HCT116 (cell line): Measurements from ENCODE around the gene GPRC5C. TPM values are rescaled to one million over a fixed set of nuclear protein-coding genes. Genes with fewer than 3 reads are reported as not detected.

Source experiments
- ATAC-seq: fragments of 200-7000 bp; cut with Tn5 transposase; 2 replicates; pipeline ENCODE4 v1.9.1; 2020; ENCODE audit warnings: mild to moderate bottlenecking, moderate library complexity
- BruUV-seq: library from RNA; stranded (reverse); fragments of 400-500 nt; replicated peaks from 2 replicates; lab custom pipeline; 2021; lab: Mats Ljungman, UMichigan
- CTCF ChIA-PET: fragments of 300-600 bp; sonication (Branson Sonifier 250); formaldehyde crosslinking; loops from one replicate; lab custom pipeline; 2021; ENCODE audit warnings: antibody characterized with exemption; lab: Charles Lee
- POLR2A ChIA-PET: fragments of 300-600, 350-600 bp; sonication (Branson Sonifier 250); formaldehyde crosslinking; loops from one replicate; lab custom pipeline; 2021; ENCODE audit warnings: antibody characterized with exemption; lab: Charles Lee
- RAD21 ChIA-PET, 2 experiments: fragments of 300-600 bp; sonication (Branson Sonifier 250); formaldehyde crosslinking; loops; one replicate each; lab custom pipeline; 2023; ENCODE audit warnings: low total read pairs in 2 of 2; ENCODE audit not compliant: uncharacterized antibody in 2 of 2, unreplicated experiment in 2 of 2, low non-redundant PET in 1 of 2; lab: Charles Lee
- DNase-seq: peaks from one replicate; pipeline ENCODE4 v3.0.0-alpha.2; 2010; ENCODE audit warnings: low read depth, low spot score
- H2AFZ ChIP-seq: fragments of 200-600 bp; shearing (Covaris generic), sonication (generic); 2 replicates; pipeline ENCODE4 v1.6.1; 2017; ENCODE audit warnings: low read depth, mixed run types, mixed read lengths, antibody characterized with exemption, low read length; ENCODE audit not compliant: poor library complexity, severe bottlenecking
- H3K27ac ChIP-seq: 2 replicates; pipeline ENCODE4 v1.5.1; 2012; ENCODE audit warnings: low read depth, low read length
- H3K27me3 ChIP-seq: fragments of 200-600 bp; sonication (generic); 2 replicates; pipeline ENCODE4 v1.6.1; 2016; ENCODE audit warnings: mixed run types, low read length, mixed read lengths; ENCODE audit not compliant: insufficient read depth
- H3K36me3 ChIP-seq, 2 experiments: fragments of 200-500 bp in 1 of 2; fragments of 200-600 bp in 1 of 2; sonication (Bioruptor generic) in 1 of 2; sonication (generic) in 1 of 2; 2 replicates each; pipeline versions ENCODE4 v1.5.1 to v1.6.1; 2014 to 2016; ENCODE audit warnings: low read length in 2 of 2, inconsistent platforms in 1 of 2, mixed read lengths in 1 of 2, mixed run types in 1 of 2; ENCODE audit not compliant: insufficient read depth in 2 of 2, control insufficient read depth in 1 of 2
- H3K4me1 ChIP-seq, 2 experiments: fragments of 200-600 bp in 1 of 2; sonication (generic) in 1 of 2; 2 replicates each; pipeline versions ENCODE4 v1.5.1 to v1.6.1; 2012 to 2017; ENCODE audit warnings: low read length in 2 of 2, inconsistent platforms in 1 of 2, mild to moderate bottlenecking in 1 of 2, mixed read lengths in 1 of 2, mixed run types in 1 of 2, moderate library complexity in 1 of 2; ENCODE audit not compliant: insufficient read depth in 2 of 2, control insufficient read depth in 1 of 2
- H3K4me2 ChIP-seq: fragments of 200-600 bp; sonication (generic); 2 replicates; pipeline ENCODE4 v1.6.1; 2017; ENCODE audit warnings: mixed run types, low read length, mixed read lengths
- H3K4me3 ChIP-seq, 2 experiments: fragments of 200-600 bp in 1 of 2; sonication (generic) in 1 of 2; replicated peaks in 1 of 2; 2 replicates each; pipeline ENCODE4 v1.5.1; 2011 to 2016; ENCODE audit warnings: low read length in 2 of 2, control low read depth in 1 of 2, low read depth in 1 of 2, mild to moderate bottlenecking in 1 of 2, mixed read lengths in 1 of 2, mixed run types in 1 of 2
- H3K79me2 ChIP-seq: fragments of 200-600 bp; sonication (generic); 2 replicates; pipeline ENCODE4 v1.6.1; 2017; ENCODE audit warnings: mild to moderate bottlenecking, mixed run types, low read length, moderate library complexity, mixed read lengths; ENCODE audit not compliant: insufficient read depth
- H3K9ac ChIP-seq: fragments of 200-600 bp; sonication (generic); 2 replicates; pipeline ENCODE4 v1.6.1; 2016; ENCODE audit warnings: low read length, mixed read lengths
- H3K9me2 ChIP-seq: fragments of 200-600 bp; sonication (generic), shearing (Covaris generic); 2 replicates; pipeline ENCODE4 v1.6.1; 2017; ENCODE audit warnings: mixed run types, mild to moderate bottlenecking, moderate library complexity; ENCODE audit not compliant: insufficient read depth
- H3K9me3 ChIP-seq, 2 experiments: fragments of 200-500 bp in 1 of 2; fragments of 200-600 bp in 1 of 2; sonication (Bioruptor generic) in 1 of 2; sonication (generic) in 1 of 2; 2 replicates each; pipeline ENCODE4 v1.6.1; 2014 to 2017; ENCODE audit warnings: low read length in 2 of 2, mixed read lengths in 2 of 2, inconsistent platforms in 1 of 2, low read depth in 1 of 2, mild to moderate bottlenecking in 1 of 2, mixed run types in 1 of 2, moderate library complexity in 1 of 2; ENCODE audit not compliant: control insufficient read depth in 1 of 2, insufficient read depth in 1 of 2
- H4K20me1 ChIP-seq: fragments of 200-600 bp; sonication (generic), shearing (Covaris generic); 2 replicates; pipeline ENCODE4 v1.6.1; 2017; ENCODE audit warnings: mixed run types, mild to moderate bottlenecking, moderate library complexity; ENCODE audit not compliant: insufficient read depth
- CBX3 ChIP-seq: IDR thresholded peaks from 2 replicates; pipeline ENCODE4 v1.6.1; 2012; ENCODE audit warnings: low read depth
- CEBPB ChIP-seq: IDR thresholded peaks from 2 replicates; pipeline ENCODE4 v1.6.1; 2012; ENCODE audit warnings: low read depth
- ELF1 ChIP-seq: IDR thresholded peaks from 2 replicates; pipeline ENCODE4 v1.6.1; 2012; ENCODE audit warnings: low read depth, borderline replicate concordance
- EZH2phosphoT487 ChIP-seq: fragments of 200-600 bp; IDR thresholded peaks from 2 replicates; pipeline ENCODE4 v1.6.1; 2018; ENCODE audit warnings: antibody characterized with exemption, borderline replicate concordance
- FOSL1 ChIP-seq: IDR thresholded peaks from 2 replicates; pipeline ENCODE4 v1.6.1; 2012; ENCODE audit warnings: low read depth
- JUND ChIP-seq: IDR thresholded peaks from 2 replicates; pipeline ENCODE4 v1.6.1; 2012
- POLR2A ChIP-seq: IDR thresholded peaks from 2 replicates; pipeline ENCODE4 v1.7.0; 2011; ENCODE audit warnings: borderline replicate concordance; ENCODE audit not compliant: insufficient read depth, insufficient read length; ENCODE audit errors: extremely low read depth
- POLR2AphosphoS5 ChIP-seq: IDR thresholded peaks from 2 replicates; pipeline ENCODE4 v1.6.1; 2011; ENCODE audit warnings: mild to moderate bottlenecking, low read depth, low read length, moderate library complexity
- RAD21 ChIP-seq: IDR thresholded peaks from 2 replicates; pipeline ENCODE4 v1.6.1; 2012; ENCODE audit warnings: low read depth, mild to moderate bottlenecking
- SIN3A ChIP-seq: IDR thresholded peaks from 2 replicates; pipeline ENCODE4 v1.6.1; 2012; ENCODE audit warnings: low read depth
- SP1 ChIP-seq: IDR thresholded peaks from 2 replicates; pipeline ENCODE4 v1.6.1; 2012; ENCODE audit warnings: low read depth
- SRF ChIP-seq: IDR thresholded peaks from 2 replicates; pipeline ENCODE4 v1.6.1; 2012; ENCODE audit warnings: low read depth
- TCF7L2 ChIP-seq: IDR thresholded peaks from 2 replicates; pipeline ENCODE4 v1.7.0; 2011; ENCODE audit warnings: borderline replicate concordance, inconsistent platforms; ENCODE audit not compliant: insufficient read depth, insufficient read length; ENCODE audit errors: extremely low read depth
- YY1 ChIP-seq: IDR thresholded peaks from 2 replicates; pipeline ENCODE4 v1.6.1; 2011; ENCODE audit warnings: low read length, low read depth, moderate library complexity, mild to moderate bottlenecking; ENCODE audit not compliant: insufficient replicate concordance; ENCODE audit errors: extremely low read depth
- ZFX ChIP-seq: fragments of 450-650 bp; IDR thresholded peaks from 2 replicates; pipeline ENCODE4 v1.6.1; 2017
- ZNF274 ChIP-seq: fragments of 200-500 bp; sonication (Bioruptor generic); IDR thresholded peaks from 2 replicates; pipeline ENCODE4 v1.6.1; 2014; ENCODE audit warnings: mild to moderate bottlenecking, low read depth, low read length, inconsistent platforms
- intact Hi-C: fragments of 100-400 bp; cut with micrococcal nuclease; formaldehyde crosslinking; loops from 2 replicates; pipeline ENCODE4 v1.10.0; 2022
- total RNA-seq: library from RNA; stranded (reverse); gene quantifications from one replicate; pipeline ENCODE4 v1.2.1, GENCODE V29; 2021; ENCODE audit not compliant: unreplicated experiment
- TF ChIP-seq, protein P1 (sequence below): IDR thresholded peaks from 2 replicates; pipeline ENCODE4 v1.6.1; 2012; ENCODE audit warnings: low read depth
- TF ChIP-seq, protein P2 (sequence below): IDR thresholded peaks from 2 replicates; pipeline ENCODE4 v1.6.1; 2011; ENCODE audit warnings: mild to moderate bottlenecking, low read length, moderate library complexity; ENCODE audit not compliant: insufficient replicate concordance; ENCODE audit errors: extremely low read depth
- TF ChIP-seq, protein P3 (sequence below), 3 experiments: fragments of 200-600 bp in 1 of 3; sonication (generic) in 1 of 3; IDR thresholded peaks in 2 of 3; conservative IDR thresholded peaks in 1 of 3; 2 replicates each; pipeline ENCODE4 v1.5.1; 2012 to 2017; ENCODE audit warnings: low read depth in 2 of 3, low read length in 2 of 3, antibody characterized with exemption in 1 of 3, borderline replicate concordance in 1 of 3, control low read depth in 1 of 3, mild to moderate bottlenecking in 1 of 3, mixed read lengths in 1 of 3, mixed run types in 1 of 3, moderate library complexity in 1 of 3; ENCODE audit not compliant: insufficient read depth in 1 of 3
- TF ChIP-seq, protein P4 (sequence below): IDR thresholded peaks from 2 replicates; pipeline ENCODE4 v1.6.1; 2012

Gene GPRC5C
- total RNA-seq, 1 experiment from 2014 or later: 54.4 TPM

DNA sequence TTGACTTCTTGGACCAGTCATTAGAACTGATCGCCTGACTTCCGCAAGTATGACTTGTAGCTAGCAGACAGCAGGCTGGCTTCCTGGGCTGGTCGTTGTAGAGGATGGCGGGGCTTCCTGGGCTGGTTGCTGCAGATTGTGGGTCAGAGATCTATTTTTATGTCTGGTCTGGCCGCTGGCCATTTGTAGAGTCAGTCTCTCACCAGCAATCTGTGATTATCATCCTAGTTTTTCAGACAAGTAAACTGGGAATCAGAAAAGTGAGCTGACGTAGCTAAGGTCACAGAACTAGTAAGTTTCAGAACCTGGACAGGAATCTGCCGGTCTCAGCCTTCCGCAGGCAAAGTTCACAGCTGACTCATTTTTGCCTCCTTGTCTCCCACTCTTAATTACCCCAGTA, 45.5 kb upstream of the GPRC5C start:
- RAD21 ChIA-PET: no interaction called here

More for the DNA sequence above, 45.5 kb upstream of the GPRC5C start:
- ATAC-seq (no peak), DNase-seq (no peak)
- Histone ChIP-seq H2AFZ (no peak overlapping the region), H3K4me2 (no peak overlapping the region), H3K9ac (no peak overlapping the region), H3K79me2 (no peaks in the 10 kb centered on the region), H3K9me3 (no peaks in the 10 kb centered on the region), H3K9me2 (no peaks in the 10 kb centered on the region), H3K27me3 (no peaks in the 10 kb centered on the region)
- BruUV-seq: no TSS peak
- POLR2A ChIA-PET: no interaction called here
- CTCF ChIA-PET: no interaction called here
- intact Hi-C loops: no loop called here
- TF ChIP-seq EZH2phosphoT487 (no peak), SP1 (no peak), CEBPB (no peak), JUND (no peak), SIN3A (no peak), ZFX (no peak), CBX3 (no peak), POLR2A (no peak), RAD21 (no peak), POLR2AphosphoS5 (no peak), SRF (no peak), FOSL1 (no peak), ELF1 (no peak), TCF7L2 (no peak), YY1 (no peak), ZNF274 (no peak)
- TF ChIP-seq, protein P1, sequence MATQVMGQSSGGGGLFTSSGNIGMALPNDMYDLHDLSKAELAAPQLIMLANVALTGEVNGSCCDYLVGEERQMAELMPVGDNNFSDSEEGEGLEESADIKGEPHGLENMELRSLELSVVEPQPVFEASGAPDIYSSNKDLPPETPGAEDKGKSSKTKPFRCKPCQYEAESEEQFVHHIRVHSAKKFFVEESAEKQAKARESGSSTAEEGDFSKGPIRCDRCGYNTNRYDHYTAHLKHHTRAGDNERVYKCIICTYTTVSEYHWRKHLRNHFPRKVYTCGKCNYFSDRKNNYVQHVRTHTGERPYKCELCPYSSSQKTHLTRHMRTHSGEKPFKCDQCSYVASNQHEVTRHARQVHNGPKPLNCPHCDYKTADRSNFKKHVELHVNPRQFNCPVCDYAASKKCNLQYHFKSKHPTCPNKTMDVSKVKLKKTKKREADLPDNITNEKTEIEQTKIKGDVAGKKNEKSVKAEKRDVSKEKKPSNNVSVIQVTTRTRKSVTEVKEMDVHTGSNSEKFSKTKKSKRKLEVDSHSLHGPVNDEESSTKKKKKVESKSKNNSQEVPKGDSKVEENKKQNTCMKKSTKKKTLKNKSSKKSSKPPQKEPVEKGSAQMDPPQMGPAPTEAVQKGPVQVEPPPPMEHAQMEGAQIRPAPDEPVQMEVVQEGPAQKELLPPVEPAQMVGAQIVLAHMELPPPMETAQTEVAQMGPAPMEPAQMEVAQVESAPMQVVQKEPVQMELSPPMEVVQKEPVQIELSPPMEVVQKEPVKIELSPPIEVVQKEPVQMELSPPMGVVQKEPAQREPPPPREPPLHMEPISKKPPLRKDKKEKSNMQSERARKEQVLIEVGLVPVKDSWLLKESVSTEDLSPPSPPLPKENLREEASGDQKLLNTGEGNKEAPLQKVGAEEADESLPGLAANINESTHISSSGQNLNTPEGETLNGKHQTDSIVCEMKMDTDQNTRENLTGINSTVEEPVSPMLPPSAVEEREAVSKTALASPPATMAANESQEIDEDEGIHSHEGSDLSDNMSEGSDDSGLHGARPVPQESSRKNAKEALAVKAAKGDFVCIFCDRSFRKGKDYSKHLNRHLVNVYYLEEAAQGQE: no peak
- TF ChIP-seq, protein P2, sequence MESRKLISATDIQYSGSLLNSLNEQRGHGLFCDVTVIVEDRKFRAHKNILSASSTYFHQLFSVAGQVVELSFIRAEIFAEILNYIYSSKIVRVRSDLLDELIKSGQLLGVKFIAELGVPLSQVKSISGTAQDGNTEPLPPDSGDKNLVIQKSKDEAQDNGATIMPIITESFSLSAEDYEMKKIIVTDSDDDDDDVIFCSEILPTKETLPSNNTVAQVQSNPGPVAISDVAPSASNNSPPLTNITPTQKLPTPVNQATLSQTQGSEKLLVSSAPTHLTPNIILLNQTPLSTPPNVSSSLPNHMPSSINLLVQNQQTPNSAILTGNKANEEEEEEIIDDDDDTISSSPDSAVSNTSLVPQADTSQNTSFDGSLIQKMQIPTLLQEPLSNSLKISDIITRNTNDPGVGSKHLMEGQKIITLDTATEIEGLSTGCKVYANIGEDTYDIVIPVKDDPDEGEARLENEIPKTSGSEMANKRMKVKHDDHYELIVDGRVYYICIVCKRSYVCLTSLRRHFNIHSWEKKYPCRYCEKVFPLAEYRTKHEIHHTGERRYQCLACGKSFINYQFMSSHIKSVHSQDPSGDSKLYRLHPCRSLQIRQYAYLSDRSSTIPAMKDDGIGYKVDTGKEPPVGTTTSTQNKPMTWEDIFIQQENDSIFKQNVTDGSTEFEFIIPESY: no peak
- TF ChIP-seq, protein P3, sequence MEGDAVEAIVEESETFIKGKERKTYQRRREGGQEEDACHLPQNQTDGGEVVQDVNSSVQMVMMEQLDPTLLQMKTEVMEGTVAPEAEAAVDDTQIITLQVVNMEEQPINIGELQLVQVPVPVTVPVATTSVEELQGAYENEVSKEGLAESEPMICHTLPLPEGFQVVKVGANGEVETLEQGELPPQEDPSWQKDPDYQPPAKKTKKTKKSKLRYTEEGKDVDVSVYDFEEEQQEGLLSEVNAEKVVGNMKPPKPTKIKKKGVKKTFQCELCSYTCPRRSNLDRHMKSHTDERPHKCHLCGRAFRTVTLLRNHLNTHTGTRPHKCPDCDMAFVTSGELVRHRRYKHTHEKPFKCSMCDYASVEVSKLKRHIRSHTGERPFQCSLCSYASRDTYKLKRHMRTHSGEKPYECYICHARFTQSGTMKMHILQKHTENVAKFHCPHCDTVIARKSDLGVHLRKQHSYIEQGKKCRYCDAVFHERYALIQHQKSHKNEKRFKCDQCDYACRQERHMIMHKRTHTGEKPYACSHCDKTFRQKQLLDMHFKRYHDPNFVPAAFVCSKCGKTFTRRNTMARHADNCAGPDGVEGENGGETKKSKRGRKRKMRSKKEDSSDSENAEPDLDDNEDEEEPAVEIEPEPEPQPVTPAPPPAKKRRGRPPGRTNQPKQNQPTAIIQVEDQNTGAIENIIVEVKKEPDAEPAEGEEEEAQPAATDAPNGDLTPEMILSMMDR (IDR thresholded peaks at IDR 0.05 in 2 of 3, conservative IDR thresholded peaks at IDR 0.05 in 1 of 3; ENCODE audit: borderline replicate concordance in 1 of 3, insufficient read depth in 1 of 3, low read depth in 2 of 3, low read length in 2 of 3): no peak
- TF ChIP-seq, protein P4, sequence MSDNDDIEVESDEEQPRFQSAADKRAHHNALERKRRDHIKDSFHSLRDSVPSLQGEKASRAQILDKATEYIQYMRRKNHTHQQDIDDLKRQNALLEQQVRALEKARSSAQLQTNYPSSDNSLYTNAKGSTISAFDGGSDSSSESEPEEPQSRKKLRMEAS: no peak
- TF ChIP-seq, all 23 proteins: peak for 0
- Histone ChIP-seq H3K4me1 (peaks cover 0 to 9% of the 10 kb centered on the region in 2 experiments; a peak in 3 of 4 replicates), H3K27ac (no peak overlapping the region), H4K20me1 (no peaks in the 10 kb centered on the region), H3K4me3 (no peak overlapping the region), H3K36me3 (no peaks in the 10 kb centered on the region)
